ENCODE results near the gene CAPZB. TPM values are rescaled to one million over a fixed set of nuclear protein-coding genes. Genes with fewer than 3 reads are reported as not detected.

Gene CAPZB
- total RNA-seq, 1 donor, result 183 TPM

GRCh38 chr1:19432943-19433718 is 52.2 kb downstream of the CAPZB start:
- no peak for TF ChIP-seq CTCF (IDR thresholded peaks at IDR 0.05; ENCODE audit: insufficient read depth, low read depth, low read length)
- peak; percentile 93 for DNase-seq (ENCODE audit: low read depth)
- H3K4me3 ChIP-seq (ENCODE audit: low read depth, low read length), result no peak overlapping the region

GRCh38 chr1:19430121-19431068 is 54.9 kb downstream of the CAPZB start:
- no peak overlapping the region for H3K4me3 ChIP-seq (ENCODE audit: low read depth, low read length)

GRCh38 chr1:19429611-19430010 is 55.7 kb downstream of the CAPZB start:
- TF ChIP-seq CTCF (IDR thresholded peaks at IDR 0.05; ENCODE audit: insufficient read depth, low read depth, low read length), result no peak
- no peak overlapping the region for H3K4me3 ChIP-seq (ENCODE audit: low read depth, low read length)
- no peak for DNase-seq (ENCODE audit: low read depth)

More at GRCh38 chr1:19430121-19431068, 54.9 kb downstream of the CAPZB start:
- DNase-seq (ENCODE audit: low read depth), result peak; percentile 80
- no peak for TF ChIP-seq CTCF (IDR thresholded peaks at IDR 0.05; ENCODE audit: insufficient read depth, low read depth, low read length)

- DNase-seq (ENCODE audit: low read depth), result peak; percentile 98
- no peak for TF ChIP-seq CTCF (IDR thresholded peaks at IDR 0.05; ENCODE audit: insufficient read depth, low read depth, low read length)
- no peak overlapping the region for H3K4me3 ChIP-seq (ENCODE audit: low read depth, low read length)
Measured at GRCh38 chr1:19427087-19427781, 58.1 kb downstream of the CAPZB start.

- peak; percentile 46 for DNase-seq (ENCODE audit: low read depth)
- H3K4me3 ChIP-seq (ENCODE audit: low read depth, low read length), result no peak overlapping the region
- no peak for TF ChIP-seq CTCF (IDR thresholded peaks at IDR 0.05; ENCODE audit: insufficient read depth, low read depth, low read length)
Measured at GRCh38 chr1:19426294-19427086, 58.8 kb downstream of the CAPZB start.
